ENCODE data around the gene FAM118B. TPM values are rescaled to one million over a fixed set of nuclear protein-coding genes. Genes with fewer than 3 reads are reported as not detected.

FAM118B gene
- polyA plus RNA-seq, 4 donors, result 27.5 to 31.3 (median 28.7) TPM

DNA sequence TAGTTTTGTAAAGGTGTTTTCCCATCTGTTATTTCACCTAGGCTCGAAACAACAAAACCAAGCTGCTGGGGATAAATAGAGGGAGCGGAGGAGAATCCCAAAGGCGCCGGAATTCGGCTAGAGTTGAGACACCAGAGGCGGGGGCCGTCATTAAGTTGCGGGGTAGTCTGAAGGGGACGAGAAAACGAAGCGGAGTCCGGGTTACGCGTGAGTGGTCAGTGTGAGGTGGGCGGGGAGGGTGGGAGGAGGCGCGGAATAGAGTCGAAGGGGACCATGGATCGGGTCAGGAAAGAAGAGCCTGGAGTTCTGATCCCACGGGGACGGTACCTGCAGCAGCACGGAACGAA lies 56.8 kb downstream of the FAM118B start:
- DNase-seq (ENCODE audit: low read depth in 4 of 4, low spot score in 2 of 4), result no peak

GRCh38 chr11:126268708-126269579 lies 57.4 kb downstream of the FAM118B start, which contains the start of the genes FOXRED1 and SRPRA:
FOXRED1 (plus strand) TSS chr11:126269154; CDS start chr11:126269207, 53 bp downstream.
SRPRA (minus strand) TSS chr11:126268895; CDS start chr11:126268804, 91 bp downstream.
- DNase-seq (ENCODE audit: low read depth in 4 of 4, low spot score in 2 of 4), result peak; percentile 82 to 98 (median 96)

- DNase-seq (ENCODE audit: low read depth in 4 of 4, low spot score in 2 of 4), result no peak
Measured at GRCh38 chr11:126277322-126277721, 65.7 kb downstream of the FAM118B start.

- DNase-seq (ENCODE audit: low read depth in 4 of 4, low spot score in 2 of 4), result no peak
Measured at GRCh38 chr11:126277780-126278179, 66.2 kb downstream of the FAM118B start.

GRCh38 chr11:126279191-126279590 lies 67.6 kb downstream of the FAM118B start:
- DNase-seq (ENCODE audit: low read depth in 4 of 4, low spot score in 2 of 4), result no peak

DNA sequence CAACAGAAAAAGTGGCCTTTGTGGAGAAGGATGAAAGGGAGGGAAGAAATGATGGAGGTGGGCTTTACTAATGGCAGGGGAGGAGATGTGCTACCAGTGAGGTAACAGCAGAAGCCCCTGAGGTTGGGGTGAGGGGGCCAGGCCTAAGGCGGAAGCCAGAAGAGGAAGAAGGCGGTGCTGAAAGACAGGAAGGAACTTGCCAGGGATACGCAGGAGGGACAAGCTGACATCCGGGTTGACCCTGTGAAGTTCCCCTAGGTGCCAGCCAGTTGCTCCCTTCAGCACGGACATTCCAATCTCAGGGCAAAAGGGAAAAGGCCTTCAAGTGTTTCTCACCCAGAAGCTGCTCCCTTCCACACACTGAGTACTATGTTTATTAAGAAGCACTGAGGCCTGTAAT lies 69.0 kb downstream of the FAM118B start:
- no peak for DNase-seq (ENCODE audit: low read depth in 4 of 4, low spot score in 2 of 4)

GRCh38 chr11:126281245-126281644 lies 69.7 kb downstream of the FAM118B start:
- DNase-seq (ENCODE audit: low read depth in 4 of 4, low spot score in 2 of 4), result no peak

- no peak for DNase-seq (ENCODE audit: low read depth in 4 of 4, low spot score in 2 of 4)
Measured at GRCh38 chr11:126281666-126282175, 70.1 kb downstream of the FAM118B start.

- peak in 2 of 4 donors; percentile 45 to 66 for DNase-seq (ENCODE audit: low read depth in 4 of 4, low spot score in 2 of 4)
Measured at GRCh38 chr11:126282361-126282735, 70.8 kb downstream of the FAM118B start.

DNA sequence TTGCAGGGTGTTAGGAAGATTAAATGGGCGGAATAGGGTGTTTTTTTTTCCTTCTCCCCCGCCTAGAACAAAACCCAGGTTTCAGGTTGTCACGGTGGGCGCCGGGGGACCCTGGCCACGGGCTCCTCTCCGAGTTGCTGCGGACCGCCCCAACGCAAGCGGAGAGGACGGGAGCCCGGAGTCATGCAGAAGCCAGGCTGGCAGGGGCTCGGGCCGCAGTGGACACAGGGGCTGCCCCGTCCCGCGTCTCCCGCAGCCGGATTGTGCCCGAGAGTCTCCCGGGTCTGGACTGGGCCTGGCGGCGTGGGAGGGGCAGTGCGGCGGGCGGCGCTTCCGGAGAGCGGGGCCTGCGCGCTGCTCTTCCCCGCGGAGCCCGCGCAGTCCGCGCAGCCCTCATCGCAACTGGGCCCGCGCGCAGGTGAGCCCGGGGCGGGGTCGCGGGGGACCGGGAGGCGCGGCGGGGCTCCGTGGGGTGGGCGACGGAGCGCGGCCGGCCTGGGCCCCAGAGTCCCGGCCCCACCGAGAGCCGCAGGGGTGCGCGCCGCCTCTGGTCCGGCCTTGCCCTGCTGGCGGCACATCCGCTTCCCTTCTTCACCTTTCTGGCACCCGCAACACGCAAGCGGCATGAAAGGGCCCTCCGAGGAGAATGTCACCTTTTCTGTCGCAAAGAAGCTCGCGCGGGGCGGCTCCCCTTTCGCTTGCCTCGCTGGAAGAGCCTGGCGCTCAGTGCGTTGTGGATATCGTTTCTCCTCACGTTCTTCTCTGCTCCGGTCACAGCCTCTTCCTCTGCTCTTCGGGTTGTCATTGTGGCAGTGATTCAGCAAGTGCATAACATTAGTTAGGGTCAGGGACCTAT lies 71.4 kb downstream of the FAM118B start, which contains the start of gene TIRAP:
Gene TIRAP, plus strand, starts transcription at position 358 of the 856 bp plus-strand sequence. CDS start 7,802 bp downstream, outside the sequence.
- DNase-seq (ENCODE audit: low read depth in 4 of 4, low spot score in 2 of 4), result peak in 2 of 4 donors; percentile 37 to 45

- DNase-seq (ENCODE audit: low read depth in 4 of 4, low spot score in 2 of 4), result no peak
Measured at GRCh38 chr11:126284829-126285228, 73.2 kb downstream of the FAM118B start.

- DNase-seq (ENCODE audit: low read depth in 4 of 4, low spot score in 2 of 4), result no peak
Measured at GRCh38 chr11:126288237-126288636, 76.7 kb downstream of the FAM118B start.

DNA sequence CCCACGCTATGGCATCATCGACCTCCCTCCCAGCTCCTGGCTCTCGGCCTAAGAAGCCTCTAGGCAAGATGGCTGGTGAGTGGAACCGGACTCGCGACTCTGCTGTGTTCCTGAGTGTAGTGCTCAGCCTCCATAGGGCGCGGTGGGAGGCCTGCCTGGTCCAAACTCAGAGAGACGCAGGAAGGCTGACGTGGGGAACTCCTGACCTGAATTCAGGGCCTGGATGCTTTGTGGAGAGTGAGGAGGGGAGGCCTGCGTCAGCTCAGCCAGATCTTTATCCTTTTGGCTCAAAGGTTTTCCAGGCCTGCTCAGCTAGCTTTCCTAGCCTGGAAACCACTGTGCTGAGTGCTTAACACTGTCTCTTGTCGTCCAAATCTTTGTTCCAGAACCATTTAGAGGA lies 79.3 kb downstream of the FAM118B start:
- no peak for DNase-seq (ENCODE audit: low read depth in 4 of 4, low spot score in 2 of 4)

DNA sequence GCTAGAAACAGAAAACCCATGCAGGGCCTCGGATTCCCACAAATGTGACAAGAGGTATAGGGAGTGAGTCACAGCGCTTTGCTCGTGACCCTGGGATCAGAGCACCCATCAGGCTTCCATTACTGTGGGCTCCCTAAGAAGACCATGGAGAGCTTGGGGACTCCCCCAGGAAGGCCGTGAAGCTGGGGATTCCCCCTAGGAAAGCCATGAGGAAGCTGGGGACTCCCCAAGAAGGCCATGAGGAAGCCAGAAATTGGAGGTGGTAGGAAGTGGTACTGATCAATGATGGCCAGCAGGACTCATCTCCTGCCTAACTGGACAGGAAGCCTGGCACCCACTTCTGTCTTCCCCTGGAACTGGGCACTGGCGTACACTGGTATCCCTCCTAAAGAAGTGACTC lies 82.1 kb downstream of the FAM118B start:
- no peak for DNase-seq (ENCODE audit: low read depth in 4 of 4, low spot score in 2 of 4)

- DNase-seq (ENCODE audit: low read depth in 4 of 4, low spot score in 2 of 4), result no peak
Measured at GRCh38 chr11:126297004-126297403, 85.4 kb downstream of the FAM118B start.

GRCh38 chr11:126303623-126304456 lies 92.3 kb downstream of the FAM118B start, which contains the start of gene DCPS:
DCPS (plus strand) TSS chr11:126304060; CDS start chr11:126304081, 21 bp downstream.
- peak; percentile 79 to 94 (median 87) for DNase-seq (ENCODE audit: low read depth in 4 of 4, low spot score in 2 of 4)

DNA sequence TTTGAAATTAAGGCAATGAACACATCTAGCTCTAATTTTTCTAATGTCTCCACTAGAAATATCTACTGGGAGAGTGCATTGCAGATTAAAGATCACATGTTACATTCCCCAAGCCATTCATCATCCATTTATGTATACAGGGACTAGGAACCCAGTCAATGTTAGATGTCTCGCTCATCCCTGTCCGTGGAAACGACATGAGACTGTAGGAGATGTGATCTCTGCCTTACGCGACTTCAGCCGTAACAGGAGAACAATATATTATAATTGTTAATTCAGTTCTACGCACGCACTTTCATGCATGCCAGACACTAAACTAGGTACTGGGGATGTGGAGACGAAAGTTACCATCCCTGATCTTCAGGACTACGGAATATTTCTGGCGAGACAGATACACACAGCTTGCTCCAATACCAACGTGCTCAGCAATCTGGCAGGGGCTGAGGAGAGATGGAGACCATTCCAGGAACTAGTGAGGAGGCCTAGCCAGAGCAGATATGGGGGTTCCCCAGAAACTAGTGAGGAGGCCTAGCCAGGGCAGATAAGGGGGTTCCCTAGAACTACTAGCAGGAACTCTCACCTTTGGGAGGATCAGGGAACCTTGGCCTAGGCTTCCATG lies 93.0 kb downstream of the FAM118B start:
- no peak for DNase-seq (ENCODE audit: low read depth in 4 of 4, low spot score in 2 of 4)

GRCh38 chr11:126305699-126306098 lies 94.1 kb downstream of the FAM118B start:
- DNase-seq (ENCODE audit: low read depth in 4 of 4, low spot score in 2 of 4), result no peak

- no peak for DNase-seq (ENCODE audit: low read depth in 4 of 4, low spot score in 2 of 4)
Measured at GRCh38 chr11:126307706-126308105, 96.1 kb downstream of the FAM118B start.

DNA sequence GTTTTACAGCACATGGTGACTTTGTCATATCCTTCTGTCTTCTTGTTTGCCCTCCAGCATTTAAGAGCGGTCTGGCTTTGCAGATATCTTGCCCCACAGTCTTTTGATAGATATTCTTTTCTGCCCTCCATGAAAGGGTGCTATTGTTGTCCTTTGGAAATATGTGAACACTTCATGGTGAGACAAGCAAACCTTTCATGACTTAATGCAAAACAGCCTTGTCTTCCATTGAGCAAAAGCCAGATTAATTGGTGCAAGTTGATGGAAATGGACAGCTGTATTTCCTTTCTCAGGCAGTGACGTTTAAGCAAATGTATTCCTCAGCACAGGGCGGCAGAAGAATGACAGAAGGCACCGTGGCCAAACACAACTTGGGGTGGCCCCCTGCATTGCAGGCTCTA lies 96.7 kb downstream of the FAM118B start:
- no peak for DNase-seq (ENCODE audit: low read depth in 4 of 4, low spot score in 2 of 4)
